GM21529 (cell line): ENCODE data around the gene MATCAP1.

ENCODE experiments used
- ATAC-seq: cut with Tn5 transposase; IDR thresholded peaks from one replicate; pipeline ENCODE4 v1.9.1; 2021; ENCODE audit not compliant: unreplicated experiment

The MATCAP1 gene

DNA sequence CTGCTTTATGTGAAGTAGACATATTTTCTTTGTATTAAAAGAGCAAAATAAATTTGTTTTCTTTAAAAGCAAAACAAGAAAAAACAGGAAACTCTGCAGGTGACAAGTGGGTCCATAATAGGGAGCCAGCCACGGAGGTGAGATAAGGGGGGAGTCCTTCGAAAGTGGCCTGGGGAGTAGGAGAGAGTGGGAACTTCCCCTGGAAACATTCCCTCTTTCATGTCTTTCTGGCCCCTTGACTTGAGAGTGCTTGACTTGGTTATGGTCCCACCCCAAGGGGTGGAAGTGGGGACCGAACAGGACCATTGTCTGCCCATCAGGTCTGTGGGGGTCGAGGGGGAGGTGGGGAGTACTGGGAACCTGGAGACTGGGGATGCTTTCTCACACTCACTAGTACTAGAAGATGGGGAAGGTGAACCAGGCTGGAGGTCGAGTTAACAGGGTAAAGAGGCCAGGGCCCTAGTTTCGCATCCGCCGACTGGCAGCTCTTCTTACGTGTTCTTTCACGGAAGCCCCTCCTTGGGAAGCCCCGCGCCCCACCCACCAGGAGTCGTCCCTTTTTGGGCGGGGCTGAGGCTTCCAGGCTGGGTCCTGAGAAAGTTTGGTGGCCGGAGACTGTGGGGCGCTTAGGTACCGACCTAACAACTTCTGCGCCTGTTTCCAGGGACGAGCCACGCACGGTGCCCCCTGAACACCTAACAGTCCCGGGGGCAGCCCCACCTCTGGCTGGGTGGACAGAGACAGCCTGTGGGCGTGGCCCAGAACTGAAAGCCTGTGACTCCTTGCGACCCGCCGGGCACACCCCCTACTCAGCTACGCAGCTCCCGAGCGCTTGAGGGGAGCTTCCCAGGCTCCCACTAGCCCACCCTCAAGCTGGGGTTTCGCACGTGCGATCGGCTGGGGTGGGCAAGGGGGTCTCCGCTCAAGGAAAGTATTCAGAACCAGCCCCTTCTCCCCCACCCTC, 24.8 kb downstream of the MATCAP1 start:
- peak; percentile 40 for ATAC-seq

DNA sequence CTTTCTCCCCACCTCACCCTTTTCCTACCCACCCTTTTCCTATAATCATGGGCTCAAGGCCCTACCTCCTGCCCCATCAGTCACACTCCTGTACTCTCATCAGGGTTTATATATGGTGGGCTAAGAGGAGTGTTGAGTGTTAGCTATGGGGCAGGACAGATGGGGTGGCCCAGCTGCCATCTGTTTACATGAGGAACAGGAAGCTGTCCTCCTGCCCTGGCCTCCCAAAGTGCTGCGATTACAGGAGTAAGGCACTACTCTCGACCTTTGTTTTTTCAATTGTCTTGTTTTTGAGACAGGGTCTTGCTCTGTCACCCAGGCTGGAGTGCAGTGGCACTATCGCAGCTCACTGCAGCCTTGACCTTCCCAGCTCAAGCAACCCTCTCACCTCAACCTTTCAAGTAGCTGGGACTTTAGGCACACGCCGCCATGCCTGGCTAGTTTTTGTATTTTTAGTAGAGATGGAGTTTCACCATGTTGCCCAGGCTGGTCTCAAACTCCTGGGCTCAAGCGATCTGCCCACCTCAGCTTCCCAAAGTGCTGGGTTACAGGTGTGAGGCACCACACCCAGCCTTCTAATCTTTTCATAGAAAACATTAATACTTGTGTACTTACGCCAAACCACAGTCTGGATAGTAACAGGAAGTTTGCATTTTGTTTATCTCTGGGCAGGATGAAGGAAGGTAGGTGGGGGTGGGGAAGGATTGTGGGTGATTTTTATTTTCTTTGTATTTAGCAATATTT, 25.7 kb downstream of the MATCAP1 start:
- ATAC-seq: no peak

DNA sequence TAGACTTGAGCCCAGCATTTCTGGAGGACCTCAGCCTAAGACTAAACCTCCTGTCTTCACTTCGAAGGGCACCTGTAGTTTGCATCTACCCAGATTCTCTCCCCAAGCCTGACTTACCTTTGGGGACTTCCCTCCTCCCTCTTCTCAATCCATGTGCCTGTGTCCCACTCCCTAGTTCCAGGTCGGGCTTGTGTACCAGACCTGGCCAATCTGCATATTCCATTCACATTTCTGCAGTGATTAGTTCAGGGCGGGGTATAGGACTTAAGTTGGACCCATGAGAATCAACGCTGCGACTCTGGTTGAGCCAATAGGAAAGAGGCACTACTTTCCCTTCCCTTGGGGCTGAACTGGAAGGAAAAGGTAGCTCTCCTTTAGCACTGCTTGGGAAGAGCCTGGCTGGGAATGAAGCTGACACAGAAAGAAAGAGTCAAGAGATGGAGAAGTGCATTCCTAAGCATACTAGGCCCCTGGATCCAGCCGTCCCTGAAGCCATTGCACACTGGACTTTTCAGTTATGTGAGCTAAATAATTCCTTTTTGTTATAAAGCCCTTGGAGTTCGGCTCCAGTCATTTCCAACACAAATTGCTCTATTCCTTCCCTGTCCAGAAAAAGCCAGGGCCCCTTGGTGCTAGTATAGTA, 26.5 kb downstream of the MATCAP1 start:
- no peak for ATAC-seq

DNA sequence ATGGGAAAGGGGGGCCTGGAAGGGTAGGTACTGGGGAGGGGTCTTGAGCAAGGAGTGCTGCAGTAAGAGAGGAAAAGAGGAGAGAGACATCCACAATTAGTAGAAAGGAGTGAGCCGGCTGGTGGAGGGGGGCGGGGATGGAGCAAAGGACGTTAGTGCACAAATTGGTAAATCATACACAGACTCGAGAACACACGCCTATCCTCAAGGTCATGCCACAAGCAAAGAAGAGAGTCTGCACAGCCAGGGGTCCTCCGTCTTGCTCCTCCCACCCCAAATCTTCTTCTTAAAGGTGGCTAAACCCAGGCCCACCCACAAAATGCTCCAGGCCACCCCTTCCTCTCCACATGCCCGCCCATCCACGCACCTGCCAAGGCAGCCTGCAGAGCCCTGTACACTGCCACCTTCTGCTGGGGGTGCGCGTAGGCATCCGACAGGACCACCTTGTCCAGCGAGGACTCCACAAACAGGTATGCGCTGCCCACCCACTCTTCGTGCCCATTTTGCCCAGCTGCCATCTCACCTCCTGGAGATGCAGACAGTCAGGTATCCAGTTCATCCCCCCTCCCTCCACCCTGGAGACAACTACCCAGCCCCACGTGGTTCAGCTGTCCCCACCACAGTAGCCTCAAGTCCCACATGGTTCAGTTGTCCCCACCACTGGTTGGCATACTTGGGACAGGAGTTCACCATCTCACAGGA, 27.5 kb downstream of the MATCAP1 start:
- no peak for ATAC-seq

DNA sequence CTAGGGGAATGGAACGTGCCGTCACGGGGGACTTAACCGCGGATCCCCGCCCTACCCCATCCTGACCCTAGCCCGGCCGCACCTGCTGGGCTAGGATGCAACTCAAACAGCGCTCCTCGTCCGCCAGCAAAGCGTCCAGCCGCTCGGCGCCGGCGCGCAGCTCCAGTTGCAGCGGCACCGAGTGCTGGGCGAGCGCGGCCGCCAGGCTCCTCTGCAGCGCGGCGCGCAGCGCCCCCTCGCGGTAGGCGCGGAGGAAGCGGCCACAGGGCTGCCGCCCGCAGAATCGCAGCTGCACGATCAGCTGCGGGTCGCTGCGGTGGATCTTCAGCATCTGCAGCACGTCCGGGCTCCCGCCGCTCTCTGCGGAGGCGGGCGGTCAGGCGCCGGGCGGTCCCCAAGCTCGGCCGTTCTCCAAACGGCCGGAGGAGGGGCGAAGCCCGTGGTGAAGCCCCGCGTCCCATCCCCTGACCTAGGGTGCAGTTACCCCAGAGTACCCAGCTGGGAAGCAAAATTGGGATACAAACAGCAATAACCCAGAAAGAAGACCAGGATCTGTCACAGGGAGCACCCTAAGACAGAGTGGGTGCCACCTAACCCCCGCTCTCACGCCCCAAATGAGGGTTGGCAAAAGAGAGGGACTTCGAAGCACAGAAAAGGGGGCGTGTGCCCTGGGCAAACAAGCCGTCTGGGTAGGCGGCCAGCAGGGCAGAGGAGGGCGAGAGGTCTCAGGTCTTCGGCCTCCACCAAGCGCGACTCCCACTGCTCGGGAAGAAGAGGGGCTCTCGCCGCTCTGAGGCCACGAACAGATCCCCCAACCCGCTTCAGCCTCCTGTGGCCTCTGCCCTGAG, 28.2 kb downstream of the MATCAP1 start:
- ATAC-seq: no peak

DNA sequence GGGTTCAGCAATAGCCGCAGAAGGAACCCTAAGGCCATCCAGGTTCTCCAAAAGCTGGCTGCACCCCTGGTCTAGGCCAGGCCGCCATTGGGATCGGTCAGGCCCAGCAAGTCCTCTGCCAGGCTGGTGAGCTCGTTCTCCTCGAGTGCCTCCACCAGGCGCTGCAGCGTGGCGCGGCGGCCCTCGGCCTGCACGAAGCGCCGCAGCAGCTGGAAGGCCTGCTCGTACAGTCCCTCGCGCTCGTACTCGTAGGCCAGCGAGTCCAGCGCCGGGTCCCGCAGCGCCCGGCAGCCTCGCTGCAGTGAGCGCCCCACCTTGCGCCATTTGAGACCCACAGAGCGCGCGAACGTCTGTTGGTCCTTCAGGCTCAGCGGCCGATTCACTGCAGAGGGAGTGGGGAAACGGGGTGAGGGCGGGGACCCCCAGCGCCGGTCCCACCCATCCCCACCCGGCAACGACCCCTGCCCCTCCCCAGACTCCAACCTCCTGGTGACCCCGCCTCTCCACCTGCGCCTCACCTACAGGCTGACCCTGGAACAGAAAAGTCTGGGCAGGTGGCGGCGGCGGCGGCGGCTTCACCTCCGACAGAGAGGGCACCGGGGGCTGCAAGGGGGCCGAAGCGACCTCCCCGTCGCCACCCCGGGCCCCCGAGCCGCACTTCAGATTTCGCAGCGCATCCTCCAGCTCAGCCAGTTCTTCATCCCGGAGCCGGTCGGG, 29.0 kb downstream of the MATCAP1 start:
- no peak for ATAC-seq

DNA sequence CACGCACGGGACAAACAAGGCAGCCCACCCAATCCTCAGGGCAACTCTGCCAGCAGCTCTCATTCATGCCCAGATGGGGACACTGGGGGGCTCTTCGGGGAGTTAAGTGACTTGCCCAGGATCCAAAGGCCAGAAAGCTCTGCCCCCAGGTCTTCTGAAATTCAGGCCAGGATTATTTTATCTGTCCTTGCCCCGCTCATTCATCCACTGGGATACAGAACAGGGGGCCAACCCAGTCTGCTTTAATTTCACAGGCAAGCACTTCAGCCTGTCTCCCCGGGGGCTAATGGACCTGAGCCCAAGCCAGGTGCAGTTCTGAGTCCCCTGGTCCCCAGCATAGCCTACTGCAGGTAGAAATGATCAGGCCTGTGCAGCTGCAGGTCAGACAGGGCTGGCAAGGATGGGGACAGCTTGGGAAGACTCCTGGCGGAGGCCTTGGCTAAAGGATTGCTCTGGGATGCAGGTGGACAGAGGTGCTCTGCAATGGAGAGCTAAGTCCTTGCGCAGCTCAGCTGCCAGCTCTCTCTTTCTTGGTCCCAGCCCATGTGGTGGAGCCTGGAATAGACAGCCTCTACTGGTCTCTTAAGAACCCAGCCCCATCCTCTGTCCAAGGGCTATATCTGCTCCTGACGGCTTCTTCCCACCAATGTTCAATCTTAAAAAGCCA, 32.2 kb downstream of the MATCAP1 start:
- ATAC-seq: no peak

DNA sequence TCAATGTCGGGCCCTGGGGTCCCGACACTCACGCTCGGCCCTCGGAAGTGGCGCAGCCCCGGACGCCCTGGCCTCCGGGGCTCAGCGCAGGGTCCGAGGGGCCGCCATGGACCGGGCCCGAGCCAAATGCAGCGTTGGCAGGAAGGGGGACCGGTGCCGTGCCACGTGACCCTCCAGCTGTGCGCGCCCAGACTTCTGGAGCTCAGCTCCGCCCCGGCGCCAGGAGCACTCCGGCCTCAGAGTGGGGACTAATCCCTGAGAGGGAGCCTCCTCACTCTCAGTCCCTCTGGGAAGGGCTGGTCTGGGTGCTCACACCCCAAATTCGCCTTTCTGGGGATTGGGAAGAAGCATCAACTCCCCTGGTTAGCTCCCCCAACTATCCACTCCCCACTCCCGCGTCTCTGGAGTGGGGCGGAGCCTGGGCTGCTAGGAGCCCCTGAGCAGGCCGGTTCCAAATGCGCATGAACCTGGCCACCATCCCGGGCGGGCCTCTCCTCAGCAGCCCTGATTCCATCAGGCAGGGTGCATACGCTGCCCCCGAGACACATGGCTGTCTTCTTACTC, 32.8 kb downstream of the MATCAP1 start, which contains the start of gene B3GNT9:
Gene B3GNT9 (minus strand): TSS at position 166 of the 564 bp plus-strand sequence. CDS start 513 bp downstream, outside the sequence.
- ATAC-seq: peak; percentile 63

DNA sequence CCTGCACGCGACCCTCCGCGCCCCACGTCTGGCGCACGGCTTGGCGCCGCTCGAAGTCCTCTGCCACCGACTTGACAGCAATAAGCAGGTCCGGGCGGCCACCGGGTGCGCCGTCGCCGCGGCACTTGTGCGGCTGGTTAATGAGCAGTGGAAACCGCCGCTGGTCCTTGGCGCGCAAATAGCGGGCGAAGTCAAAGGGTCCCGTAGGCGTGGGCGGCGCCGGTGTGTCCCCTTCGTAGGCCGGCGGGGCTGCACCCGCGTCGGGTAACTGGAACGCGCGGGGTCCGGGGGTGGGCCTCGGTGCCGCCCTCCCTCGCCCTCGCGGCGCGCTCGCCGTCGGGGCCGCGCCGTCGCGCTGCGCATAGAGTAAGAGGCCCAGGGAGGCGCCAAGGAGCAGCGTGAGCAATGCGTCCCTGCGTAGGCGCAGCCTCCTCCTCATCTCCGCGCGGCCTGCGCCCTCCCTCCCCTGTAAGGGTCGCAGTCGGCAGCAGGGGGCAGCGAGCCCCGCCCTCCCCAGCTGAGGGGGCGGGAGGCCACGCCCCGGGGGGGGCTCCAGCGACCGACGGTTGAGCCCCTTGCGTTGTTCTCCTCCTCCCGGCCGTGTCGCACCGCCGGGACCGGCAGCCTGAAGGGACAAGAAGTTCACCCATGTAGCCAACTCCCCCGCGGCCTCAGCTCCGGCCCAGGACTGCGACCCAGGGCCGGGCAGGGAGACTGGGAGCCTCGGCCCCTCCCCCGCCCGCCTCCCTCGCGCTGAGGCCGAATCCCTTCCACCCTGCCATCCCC, 33.5 kb downstream of the MATCAP1 start:
- ATAC-seq: peak; percentile 48

DNA sequence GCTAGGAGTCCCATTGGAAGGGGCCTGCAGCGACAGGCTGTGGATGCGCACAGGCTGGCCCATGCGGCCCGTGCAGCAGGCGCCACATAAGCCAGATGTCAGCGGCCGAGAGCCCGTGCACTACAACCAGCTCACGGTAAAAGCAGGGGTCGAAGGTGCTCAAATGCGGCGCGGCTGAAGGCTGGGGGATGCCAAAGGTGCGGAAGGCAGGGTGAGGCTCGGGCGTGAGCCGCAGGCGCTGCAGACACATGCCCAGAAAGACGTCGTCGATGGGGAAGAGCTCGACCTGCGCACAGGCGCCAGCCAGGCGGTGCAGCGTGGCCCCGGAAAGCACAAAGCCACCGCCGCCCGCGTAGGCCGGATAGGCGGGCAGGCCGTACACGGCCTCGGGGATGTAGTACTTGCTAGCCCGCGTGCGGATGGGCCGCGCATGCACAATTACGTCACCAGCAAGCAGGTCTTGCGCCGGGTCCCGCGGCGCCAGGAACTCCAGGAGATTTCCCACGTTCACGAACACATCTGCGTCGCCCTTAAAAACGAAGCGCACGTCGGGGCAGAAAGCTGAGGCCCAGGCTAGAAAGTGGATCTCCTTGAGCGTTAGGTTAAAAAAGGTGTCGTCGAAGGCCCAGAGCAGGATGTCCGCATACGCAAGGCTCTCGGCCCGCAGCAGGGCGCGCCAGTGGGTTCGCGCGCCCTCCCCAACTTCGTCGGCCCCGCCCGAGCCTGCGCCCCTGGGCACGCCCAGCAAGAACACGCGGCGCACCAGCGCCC, 34.3 kb downstream of the MATCAP1 start:
- no peak for ATAC-seq

DNA sequence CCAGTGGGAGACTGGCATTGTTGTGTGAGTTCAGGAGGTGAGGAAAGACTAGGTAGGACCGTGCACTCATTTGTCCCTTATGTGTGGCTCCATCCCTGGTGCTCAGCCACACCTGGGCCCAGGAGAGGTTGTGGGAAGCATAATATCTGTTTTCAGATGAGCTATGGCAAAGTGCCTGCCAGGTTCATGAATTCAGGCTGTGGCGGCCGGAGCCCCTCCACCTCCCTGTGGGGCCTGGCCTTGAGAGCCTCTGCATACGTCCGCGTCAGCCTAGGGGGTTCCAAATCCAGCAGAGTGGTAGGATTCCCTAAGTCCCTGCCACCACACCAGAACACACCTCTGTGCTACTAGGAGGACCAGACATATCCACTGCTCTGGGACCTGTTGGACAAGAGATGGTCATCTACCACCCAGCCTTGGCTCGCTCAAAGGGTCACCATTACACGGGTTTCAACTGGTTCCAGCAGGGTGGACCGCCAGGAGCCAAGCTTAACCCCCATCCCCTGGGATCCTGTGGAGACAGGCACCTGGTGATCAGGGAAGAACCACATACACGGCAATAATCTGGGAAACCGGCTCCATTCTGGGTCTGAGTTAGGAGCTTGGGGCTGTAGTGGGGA, 35.0 kb downstream of the MATCAP1 start:
- ATAC-seq: no peak

DNA sequence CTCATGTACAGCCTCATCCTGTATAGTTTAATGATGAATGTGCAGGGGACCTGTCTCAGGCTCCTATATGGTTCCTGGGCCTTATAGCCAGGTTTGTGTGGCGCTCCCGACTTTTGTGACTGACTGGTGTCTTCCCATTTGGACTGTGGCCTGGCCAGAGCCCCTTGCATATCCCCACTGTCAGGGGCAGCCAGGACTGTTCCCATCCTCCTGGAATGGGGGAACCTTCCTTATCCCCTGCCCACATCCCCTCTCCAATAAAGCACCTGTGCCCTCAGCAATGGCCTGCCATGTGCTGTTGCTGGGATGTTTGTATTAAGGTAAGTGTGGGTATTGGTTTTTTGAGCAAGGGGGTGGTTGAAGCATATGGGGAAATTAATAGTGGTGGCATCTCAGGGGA, 35.5 kb downstream of the MATCAP1 start:
- ATAC-seq: no peak

DNA sequence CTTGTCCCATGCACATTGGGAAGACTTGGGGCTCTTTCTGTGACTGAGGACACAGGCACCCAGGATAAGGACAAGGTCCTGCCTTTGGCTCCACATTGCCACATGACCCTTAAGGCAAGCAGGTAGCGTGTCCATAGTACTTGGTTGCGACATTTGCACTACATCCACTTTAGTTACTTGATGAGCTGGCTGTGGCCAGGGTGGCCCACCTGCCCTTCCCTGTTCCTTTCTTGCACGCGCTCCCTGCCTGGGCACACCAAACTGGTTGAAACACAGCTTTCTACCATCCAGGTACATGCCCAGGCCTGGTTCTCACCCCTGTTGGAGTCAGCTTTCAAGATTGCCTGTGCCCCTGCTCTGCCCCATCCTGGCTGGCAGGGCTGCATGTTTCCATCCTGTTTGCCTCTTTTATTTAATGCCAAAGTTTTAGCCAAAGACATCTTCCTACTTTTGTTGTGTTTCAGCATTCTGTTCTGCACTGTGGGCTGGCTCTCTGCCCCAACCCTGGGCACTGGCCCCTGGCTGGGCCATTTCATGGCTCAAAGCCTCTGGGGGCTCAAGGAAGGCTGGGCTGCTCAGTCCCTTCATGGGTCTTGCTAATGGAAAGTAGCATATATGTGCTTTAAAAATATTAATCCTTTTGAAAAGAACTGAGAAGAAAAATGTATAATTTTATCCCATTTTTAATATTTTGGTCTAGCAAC, 36.2 kb downstream of the MATCAP1 start:
- ATAC-seq: no peak

DNA sequence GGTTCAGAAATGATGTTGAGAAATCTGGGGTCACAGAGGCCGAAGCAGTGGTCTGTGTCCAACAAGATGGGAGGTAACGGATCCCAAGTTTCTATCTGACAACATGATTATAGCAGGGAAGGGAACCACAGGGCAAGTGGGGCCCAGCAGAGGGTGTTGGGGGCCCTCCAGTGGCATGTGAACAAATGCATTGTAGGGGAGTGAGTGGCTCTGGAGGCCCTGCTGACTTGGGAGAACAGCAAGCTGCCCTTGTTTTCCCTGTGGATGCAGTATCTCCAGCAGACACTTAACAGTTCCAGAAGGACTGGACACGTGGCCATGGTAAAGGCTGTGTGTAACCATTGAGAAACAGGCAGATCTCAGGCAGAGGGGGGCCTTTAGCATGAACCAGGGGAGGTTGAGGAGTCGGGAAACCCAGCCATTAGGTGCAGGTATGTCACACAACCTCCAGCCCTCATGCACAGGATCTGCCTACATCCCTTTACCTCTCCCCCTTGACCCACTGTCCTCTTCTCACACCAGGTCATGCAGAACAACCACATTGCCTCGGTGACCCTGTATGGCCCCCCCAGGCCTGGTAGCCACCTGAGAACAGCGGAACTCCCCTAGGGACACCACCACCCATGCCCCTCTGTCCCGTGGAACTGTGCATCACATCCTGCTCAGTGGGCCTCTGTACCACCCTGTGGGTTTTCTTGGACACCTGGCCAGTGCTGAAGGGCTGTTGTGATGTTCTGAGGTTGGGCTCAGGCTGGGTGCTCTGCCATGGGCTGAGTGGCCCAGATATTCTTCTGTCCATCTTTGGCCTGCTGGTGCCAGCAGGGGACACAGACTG, 37.0 kb downstream of the MATCAP1 start:
- ATAC-seq: no peak

DNA sequence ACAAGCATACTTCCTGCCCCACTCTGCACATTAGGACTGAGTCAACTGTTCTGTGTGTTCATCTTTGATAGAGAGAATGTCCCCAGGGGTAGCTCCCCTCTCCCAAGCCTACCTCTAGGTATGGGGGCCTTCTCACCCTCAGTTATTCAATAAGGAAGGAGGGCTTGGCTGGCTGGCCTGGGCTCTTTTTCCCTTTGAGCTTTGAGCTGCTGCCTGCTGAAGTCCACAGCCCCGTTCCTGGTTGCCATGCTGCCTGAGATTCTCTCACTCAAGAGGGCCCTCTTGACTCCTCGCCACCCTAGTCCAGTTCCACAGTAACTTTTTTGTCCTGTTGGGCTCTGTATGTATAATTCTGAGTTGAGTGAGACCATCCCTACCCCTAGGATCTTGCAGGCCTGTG, 38.0 kb downstream of the MATCAP1 start:
- ATAC-seq: no peak
